HepG2 (cell line): Measurements from ENCODE around the gene RRP36. TPM values are rescaled to one million over a fixed set of nuclear protein-coding genes. Genes with fewer than 3 reads are reported as not detected.
A peak's percentile ranks its signal among the peaks of the same experiment; 100 is the strongest.

Source experiments
- ARNTL ChIP-seq: sonication (generic); formaldehyde crosslinking; IDR thresholded peaks from 2 replicates; pipeline ENCODE4 v1.4.0; 2020; ENCODE audit warnings: mild to moderate bottlenecking, missing genetic modification reagents
- ATF1 ChIP-seq: IDR thresholded peaks from 2 replicates; pipeline ENCODE4 v1.6.1; 2016; ENCODE audit warnings: mild to moderate bottlenecking, control low read depth
- ATF4 ChIP-seq, 2 experiments: fragments of 450-650 bp in 1 of 2; sonication (generic) in 1 of 2; formaldehyde crosslinking; IDR thresholded peaks; 2 replicates each; pipeline versions ENCODE4 v1.5.0 to v1.8.0; 2020 to 2022; ENCODE audit warnings: mild to moderate bottlenecking in 1 of 2, missing genetic modification reagents in 1 of 2
- CC2D1A ChIP-seq: sonication (generic); formaldehyde crosslinking; IDR thresholded peaks from 2 replicates; pipeline ENCODE4 v1.8.1; 2023; ENCODE audit warnings: mild to moderate bottlenecking, missing genetic modification reagents
- CHCHD3 ChIP-seq: sonication (generic); formaldehyde crosslinking; IDR thresholded peaks from 2 replicates; pipeline ENCODE4 v1.8.0; 2022; ENCODE audit warnings: mild to moderate bottlenecking, missing genetic modification reagents, moderate library complexity
- MATR3 ChIP-seq: sonication (generic); formaldehyde crosslinking; IDR thresholded peaks from 2 replicates; pipeline ENCODE4 v1.4.0; 2020; ENCODE audit warnings: missing genetic modification reagents
- MXD4 ChIP-seq: IDR thresholded peaks from 2 replicates; pipeline ENCODE4 v1.6.1; 2016; ENCODE audit warnings: mild to moderate bottlenecking, missing biosample characterization, missing genetic modification reagents
- NBN ChIP-seq: fragments of 450-650 bp; conservative IDR thresholded peaks from 2 replicates; pipeline ENCODE4 v1.6.1; 2017
- NR0B2 ChIP-seq: sonication (generic); formaldehyde crosslinking; IDR thresholded peaks from 2 replicates; pipeline ENCODE4 v1.4.0; 2020; ENCODE audit warnings: mild to moderate bottlenecking, missing genetic modification reagents
- NR2F1 ChIP-seq, 2 experiments: fragments of 450-650 bp in 1 of 2; formaldehyde crosslinking in 1 of 2; IDR thresholded peaks; 2 replicates each; pipeline versions ENCODE4 v1.5.0 to v1.6.1; 2016 to 2020; ENCODE audit warnings: mild to moderate bottlenecking in 1 of 2, missing compliant biosample characterization in 1 of 2, missing genetic modification reagents in 1 of 2, moderate library complexity in 1 of 2
- RFXANK ChIP-seq: IDR thresholded peaks from 2 replicates; pipeline ENCODE4 v1.6.1; 2016
- SIX4 ChIP-seq: sonication (generic); formaldehyde crosslinking; IDR thresholded peaks from 2 replicates; pipeline ENCODE4 v1.4.0; 2020; ENCODE audit warnings: missing genetic modification reagents
- SYNCRIP ChIP-seq: fragments of 200-400 bp; formaldehyde crosslinking; IDR thresholded peaks from 2 replicates; pipeline ENCODE4 v1.6.1; 2018; ENCODE audit warnings: mild to moderate bottlenecking, low read depth, low read length; ENCODE audit not compliant: insufficient read depth
- TAF1 ChIP-seq: sonication (generic); formaldehyde crosslinking; IDR thresholded peaks from 2 replicates; pipeline ENCODE4 v1.4.0; 2020; ENCODE audit warnings: missing genetic modification reagents
- ZC3H4 ChIP-seq: sonication (generic); formaldehyde crosslinking; IDR thresholded peaks from 2 replicates; pipeline ENCODE4 v1.4.0; 2020; ENCODE audit warnings: missing genetic modification reagents, borderline replicate concordance
- ZFP36L2 ChIP-seq: sonication (generic); formaldehyde crosslinking; IDR thresholded peaks from 2 replicates; pipeline ENCODE4 v1.4.0; 2020; ENCODE audit warnings: missing genetic modification reagents
- ZNF121 ChIP-seq: sonication (generic); formaldehyde crosslinking; IDR thresholded peaks from 2 replicates; pipeline ENCODE4 v1.5.0; 2020; ENCODE audit warnings: mild to moderate bottlenecking, missing genetic modification reagents
- ZNF317 ChIP-seq: sonication (generic); formaldehyde crosslinking; IDR thresholded peaks from 2 replicates; pipeline ENCODE4 v1.5.0; 2020; ENCODE audit warnings: mild to moderate bottlenecking, missing genetic modification reagents
- ZNF329 ChIP-seq: sonication (generic); formaldehyde crosslinking; IDR thresholded peaks from 2 replicates; pipeline ENCODE4 v1.9.0; 2021; ENCODE audit warnings: low read depth, mild to moderate bottlenecking, missing genetic modification reagents
- ZNF367 ChIP-seq: sonication (generic); formaldehyde crosslinking; IDR thresholded peaks from 2 replicates; pipeline ENCODE4 v1.4.0; 2020; ENCODE audit warnings: missing genetic modification reagents, borderline replicate concordance
- ZNF549 ChIP-seq: sonication (generic); formaldehyde crosslinking; IDR thresholded peaks from 2 replicates; pipeline ENCODE4 v1.5.0; 2020; ENCODE audit warnings: missing genetic modification reagents
- ZNF607 ChIP-seq: sonication (generic); formaldehyde crosslinking; IDR thresholded peaks from 2 replicates; pipeline ENCODE4 v1.5.1; 2020; ENCODE audit warnings: missing genetic modification reagents, mild to moderate bottlenecking, borderline replicate concordance
- ZNF646 ChIP-seq: sonication (generic); formaldehyde crosslinking; IDR thresholded peaks from 2 replicates; pipeline ENCODE4 v1.9.0; 2021; ENCODE audit warnings: mild to moderate bottlenecking, missing genetic modification reagents
- ZNF709 ChIP-seq: sonication (generic); formaldehyde crosslinking; IDR thresholded peaks from 2 replicates; pipeline ENCODE4 v1.5.0; 2020; ENCODE audit warnings: mild to moderate bottlenecking, missing genetic modification reagents
- ZZZ3 ChIP-seq: sonication (generic); formaldehyde crosslinking; IDR thresholded peaks from 2 replicates; pipeline ENCODE4 v1.4.0; 2020; ENCODE audit warnings: missing genetic modification reagents, mild to moderate bottlenecking, borderline replicate concordance
- polyA plus RNA-seq, 8 experiments: library from polyadenylated mRNA; depleted of rRNA in 3 of 8; stranded (reverse) in 7 of 8; unstranded in 1 of 8; fragments of >200 nt; fragmentation: Illumina TruSeq in 4 of 8; extraction: Trizol in 4 of 8; gene quantifications; 2 replicates each; pipeline versions ENCODE4 v1.2.1 to v1.2.3, GENCODE V29; 2011 to 2016; ENCODE audit warnings: low read depth in 4 of 8, missing spikeins in 1 of 8, mixed read lengths in 1 of 8; ENCODE audit not compliant: insufficient read depth in 1 of 8
- total RNA-seq, 5 experiments: library from RNA; depleted of rRNA; stranded (reverse); fragments of >200 nt; fragmentation: Illumina TruSeq; extraction: Trizol; gene quantifications; 2 replicates each; pipeline ENCODE4 v1.2.3, GENCODE V29; 2016; ENCODE audit warnings: low read depth in 1 of 5

The RRP36 gene
- total and polyA plus RNA-seq, 2 of the 13 experiments (the other 11 are each of a cell fraction or from before 2014, with no cell fraction given): 29.5 to 144 TPM

- no peak for TF ChIP-seq ZNF646
- TF ChIP-seq RFXANK (CRISPR knock-in tag): 0 out of 2 replicates have a peak, but pooled peaks have one; percentile 65
- peak; percentile 69; the same call in 1 of the 2 replicates for TF ChIP-seq MXD4 (CRISPR knock-in tag)
- TF ChIP-seq ZNF607 (CRISPR knock-in tag): peak; percentile 80; the same call in 1 of the 2 replicates
- TF ChIP-seq ZNF367 (CRISPR knock-in tag): no peak
- TF ChIP-seq ATF4 (CRISPR knock-in tag; IDR thresholded peaks at IDR 0.05): no peak
- TF ChIP-seq MATR3: no peak
- TF ChIP-seq ZC3H4 (CRISPR knock-in tag): no peak
- no peak for TF ChIP-seq ZNF329
- peak; percentile 95 for TF ChIP-seq ARNTL (CRISPR knock-in tag)
- peak; percentile 64; the same call in 1 of the 2 replicates for TF ChIP-seq TAF1
- TF ChIP-seq CC2D1A (CRISPR knock-in tag): no peak
- no peak for TF ChIP-seq ZNF121 (CRISPR knock-in tag)
- TF ChIP-seq NBN: no peak
- peak; percentile 84 for TF ChIP-seq ATF1
- no peak for TF ChIP-seq NR2F1 (CRISPR knock-in tag; IDR thresholded peaks at IDR 0.05)
- TF ChIP-seq ZNF549 (CRISPR knock-in tag): no peak
- no peak for TF ChIP-seq SYNCRIP
- TF ChIP-seq ZNF317 (CRISPR knock-in tag): no peak
- TF ChIP-seq ZNF709 (CRISPR knock-in tag): 0 out of 2 replicates have a peak, but pooled peaks have one; percentile 43
- peak; percentile 71; the same call in 1 of the 2 replicates for TF ChIP-seq ZZZ3 (CRISPR knock-in tag)
- no peak; the same call in 1 of the 2 replicates for TF ChIP-seq SIX4
- peak; percentile 74; the same call in 1 of the 2 replicates for TF ChIP-seq NR0B2 (CRISPR knock-in tag)
- no peak for TF ChIP-seq ZFP36L2 (CRISPR knock-in tag)
- TF ChIP-seq CHCHD3 (CRISPR knock-in tag): 0 out of 2 replicates have a peak, but pooled peaks have one; percentile 56
These were observed 7.5 kb upstream of the RRP36 start, which contains the start of the genes KLHDC3 and MEA1 (continued) for GRCh38 chr6:43013843-43014433.
